Right lobe of liver (tissue), 4 donors: Measurements from ENCODE around the gene KSR2.

Experiments used
- POLR2A ChIP-seq: fragments of 450-650 bp; IDR thresholded peaks from one replicate; pipeline ENCODE4 v1.6.1; 2017; ENCODE audit warnings: antibody characterized with exemption, mild to moderate bottlenecking
- TF ChIP-seq, protein P1 (sequence below), 4 donors: fragments of 200-600 bp in 3 of 4; fragments of 450-650 bp in 1 of 4; IDR thresholded peaks; one replicate each; pipeline versions ENCODE4 v1.5.1 to v1.8.0; 2016 to 2022; ENCODE audit warnings: antibody characterized with exemption in 4 of 4, mild to moderate bottlenecking in 2 of 4
- donor health status: DM: no; HTN: no; CAD: no.
- donor health status: DM: no; HTN: no; CAD: no.
- donor health status: DM: no; HTN: yes; CAD: no.

GRCh38 chr12:117967512-117967911, 1.3 kb downstream of the KSR2 start:
- TF ChIP-seq, protein P1, sequence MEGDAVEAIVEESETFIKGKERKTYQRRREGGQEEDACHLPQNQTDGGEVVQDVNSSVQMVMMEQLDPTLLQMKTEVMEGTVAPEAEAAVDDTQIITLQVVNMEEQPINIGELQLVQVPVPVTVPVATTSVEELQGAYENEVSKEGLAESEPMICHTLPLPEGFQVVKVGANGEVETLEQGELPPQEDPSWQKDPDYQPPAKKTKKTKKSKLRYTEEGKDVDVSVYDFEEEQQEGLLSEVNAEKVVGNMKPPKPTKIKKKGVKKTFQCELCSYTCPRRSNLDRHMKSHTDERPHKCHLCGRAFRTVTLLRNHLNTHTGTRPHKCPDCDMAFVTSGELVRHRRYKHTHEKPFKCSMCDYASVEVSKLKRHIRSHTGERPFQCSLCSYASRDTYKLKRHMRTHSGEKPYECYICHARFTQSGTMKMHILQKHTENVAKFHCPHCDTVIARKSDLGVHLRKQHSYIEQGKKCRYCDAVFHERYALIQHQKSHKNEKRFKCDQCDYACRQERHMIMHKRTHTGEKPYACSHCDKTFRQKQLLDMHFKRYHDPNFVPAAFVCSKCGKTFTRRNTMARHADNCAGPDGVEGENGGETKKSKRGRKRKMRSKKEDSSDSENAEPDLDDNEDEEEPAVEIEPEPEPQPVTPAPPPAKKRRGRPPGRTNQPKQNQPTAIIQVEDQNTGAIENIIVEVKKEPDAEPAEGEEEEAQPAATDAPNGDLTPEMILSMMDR (IDR thresholded peaks at IDR 0.05), result no peak
- TF ChIP-seq POLR2A, result no peak
